Measurements from ENCODE around the gene EIF3L. TPM values are rescaled to one million over a fixed set of nuclear protein-coding genes. Genes with fewer than 3 reads are reported as not detected.
A peak's percentile ranks its signal among the peaks of the same experiment; 100 is the strongest.

Gene EIF3L
- total and polyA plus RNA-seq, 2 of the 8 experiments (the other 6 are each of a cell fraction or from before 2014, with no cell fraction given) = 639 to 886 TPM

- Histone ChIP-seq H4K91ac (replicated peaks; ENCODE audit: insufficient read length, low read length) (no peak overlapping the region), H3K4ac (replicated peaks; ENCODE audit: insufficient read length, low read depth, low read length) (no peak overlapping the region), H3K9me3 (ENCODE audit: insufficient read depth in 2 of 2, low read depth in 1 of 2, low read length in 1 of 2) (no peaks in the 10 kb centered on the region), H3K79me1 (ENCODE audit: low read depth, low read length) (peaks cover 3% of the 10 kb centered on the region), H3K23ac (ENCODE audit: insufficient read length) (no peak overlapping the region), H2BK120ac (replicated peaks; ENCODE audit: low read depth, low read length) (no peak overlapping the region), H3K36me3 (ENCODE audit: control insufficient read depth in 2 of 4, insufficient read depth in 4 of 4, low read length in 3 of 4) (no peaks in the 10 kb centered on the region), H3K4me3 (ENCODE audit: extremely low read depth in 1 of 4, insufficient read depth in 2 of 4, low read depth in 3 of 4, low read length in 4 of 4) (peak overlapping the region; percentile 79 to 91 (median 86)), H3K14ac (ENCODE audit: insufficient read length) (no peak overlapping the region), H3K9ac (replicated peaks in 1 of 4; ENCODE audit: extremely low read depth in 1 of 4, low read depth in 3 of 4, low read length in 3 of 4) (peak overlapping the region in 2 of 4 experiments; percentile 29 to 60; a peak in 3 of 7 replicates), H4K20me1 (replicated peaks in 1 of 2; ENCODE audit: control insufficient read depth in 1 of 2, insufficient read depth in 2 of 2, low read length in 2 of 2) (peaks cover 3 to 4% of the 10 kb centered on the region in 2 experiments), H3K23me2 (ENCODE audit: low read depth, low read length) (peaks cover 48% of the 10 kb centered on the region), H2BK5ac (ENCODE audit: low read depth, low read length) (no peak overlapping the region), H3K4me1 (replicated peaks in 1 of 4; ENCODE audit: control insufficient read depth in 3 of 4, insufficient read depth in 4 of 4, low read length in 3 of 4) (peaks cover 0 to 22% (median 19%) of the 10 kb centered on the region in 4 experiments; a peak in 6 of 7 replicates), H3K27ac (ENCODE audit: low read depth, low read length) (no peak overlapping the region), H3K18ac (ENCODE audit: extremely low read depth, low read length) (no peak overlapping the region), H3K4me2 (ENCODE audit: insufficient read depth in 1 of 2, low read depth in 2 of 2, low read length in 2 of 2) (peak overlapping the region; percentile 91 to 94), H3K56ac (replicated peaks; ENCODE audit: insufficient read length, low read depth, low read length) (no peak overlapping the region), H2BK12ac (ENCODE audit: low read depth, low read length) (no peak overlapping the region), H2AFZ (ENCODE audit: low read length) (no peak overlapping the region), H4K8ac (ENCODE audit: extremely low read depth, insufficient read depth, low read length) (no peak overlapping the region), H2BK20ac (ENCODE audit: low read length) (no peak overlapping the region), H4K5ac (ENCODE audit: insufficient read length, low read depth, low read length) (no peak overlapping the region), H2BK15ac (ENCODE audit: low read length) (no peak overlapping the region), H2AK5ac (ENCODE audit: low read depth, low read length) (no peak overlapping the region), H3K79me2 (ENCODE audit: control insufficient read depth in 1 of 2, insufficient read depth in 2 of 2, low read length in 2 of 2) (peaks cover 4 to 7% of the 10 kb centered on the region in 2 experiments; a peak in 2 of 4 replicates), H3K27me3 (replicated peaks in 1 of 4; ENCODE audit: control insufficient read depth in 3 of 4, extremely low read depth in 1 of 4, insufficient read depth in 3 of 4, low read length in 3 of 4) (peaks cover 3 to 40% (median 35%) of the 10 kb centered on the region in 4 experiments)
- no peak for TF ChIP-seq ASH2L (IDR thresholded peaks at IDR 0.05; ENCODE audit: low read length)
- peak; percentile 39 to 66 for TF ChIP-seq POLR2A (IDR thresholded peaks at IDR 0.05; ENCODE audit: control extremely low read depth in 1 of 2, low read depth in 2 of 2, low read length in 2 of 2)
- peak in 1 of 2 experiments; percentile 37; a peak in 2 of 4 replicates for TF ChIP-seq SIN3A (conservative IDR thresholded peaks at IDR 0.05 in 1 of 2, IDR thresholded peaks at IDR 0.05 in 1 of 2; ENCODE audit: low read depth in 1 of 2, low read length in 2 of 2)
- TF ChIP-seq POLR2AphosphoS5 (IDR thresholded peaks at IDR 0.05; ENCODE audit: low read depth, low read length) = peak; percentile 66; the same call in 1 of the 2 replicates
- TF ChIP-seq TAF7 (optimal IDR thresholded peaks at IDR 0.05; ENCODE audit: borderline replicate concordance, low read depth, low read length) = no peak
- 16% methylated on average over 14 of the region's 19 CpGs; no CpG with 5 or more reads in 1 of the 2 experiments for WGBS, 2 experiments (ENCODE audit: extremely low coverage in 1 of 2, insufficient coverage in 1 of 2, insufficient read length in 1 of 2, insufficient replicate concordance in 2 of 2, low coverage in 1 of 2, low lambda C conversion rate in 2 of 2, missing lambda C conversion rate in 1 of 2)
- POLR2A ChIA-PET (ENCODE audit: partially characterized antibody) = interaction anchor here (0.6 to 8.8 kb wide), 13 partner anchors 11 to 199 kb away, joined by 3 to 142 read pairs (median 4); partner anchors contain the start of genes ANKRD54, GALR3, NOL12 and TRIOBP
- FAIRE-seq = no peak
- CTCF ChIA-PET (ENCODE audit: partially characterized antibody) = interaction anchor here (0.7 to 4.4 kb wide), 4 partner anchors 9 to 57 kb away, joined by 3 to 42 read pairs (median 7); no protein-coding TSS in a partner anchor
- DNase-seq (ENCODE audit: low read depth in 1 of 2, low spot score in 2 of 2) = no peak
Observed at GRCh38 chr22:37806409-37807333, 42.5 kb upstream of the EIF3L start.
